ENCODE data around the gene SPIRE1.

- no peak for TF ChIP-seq EZH2phosphoT487 (IDR thresholded peaks at IDR 0.05; ENCODE audit: borderline replicate concordance, low read depth, low read length)
- no peak for TF ChIP-seq CTCF (conservative IDR thresholded peaks at IDR 0.05; ENCODE audit: low read length)
These were observed 796 bp downstream of the SPIRE1 start for GRCh38 chr18:12656938-12657683.
